H1 (cell line): ENCODE data around the gene MACROD2. TPM values are rescaled to one million over a fixed set of nuclear protein-coding genes. Genes with fewer than 3 reads are reported as not detected.

Source experiments
- CTCF ChIA-PET: fragments of 300-600 bp; sonication (Branson Sonifier 250); formaldehyde crosslinking; loops from one replicate; lab custom pipeline; 2021; ENCODE audit not compliant: partially characterized antibody; lab: Charles Lee
- POLR2A ChIA-PET: fragments of 300-600 bp; sonication (Branson Sonifier 250); formaldehyde crosslinking; loops from one replicate; lab custom pipeline; 2021; ENCODE audit warnings: inconsistent platforms; ENCODE audit not compliant: partially characterized antibody; lab: Charles Lee
- DNase-seq, 2 experiments: peaks; one replicate each; pipeline versions ENCODE4 v3.0.0 to v3.0.0-alpha.2; 2010 to 2022; ENCODE audit warnings: low spot score in 2 of 2, low read depth in 1 of 2, mixed read lengths in 1 of 2
- FAIRE-seq: peaks from 2 replicates; lab custom pipeline; 2011; peaks lifted over from hg19 to GRCh38; lab: Jason Lieb, UNC
- H2AFZ ChIP-seq: 2 replicates; pipeline ENCODE4 v1.8.1; 2012; ENCODE audit warnings: low read length, inconsistent platforms
- H2AK5ac ChIP-seq: 2 replicates; pipeline ENCODE4 v1.6.1; 2013; ENCODE audit warnings: low read depth, low read length
- H2BK120ac ChIP-seq: replicated peaks from 2 replicates; pipeline ENCODE3; 2013; ENCODE audit warnings: low read depth, low read length, inconsistent platforms
- H2BK12ac ChIP-seq: 2 replicates; pipeline ENCODE4 v1.6.1; 2013; ENCODE audit warnings: low read depth, low read length
- H2BK15ac ChIP-seq: 2 replicates; pipeline ENCODE4 v1.6.1; 2013; ENCODE audit warnings: low read length
- H2BK20ac ChIP-seq: 2 replicates; pipeline ENCODE4 v1.6.1; 2013; ENCODE audit warnings: low read length
- H2BK5ac ChIP-seq: 2 replicates; pipeline ENCODE4 v1.6.1; 2013; ENCODE audit warnings: low read depth, low read length
- H3K14ac ChIP-seq: 2 replicates; pipeline ENCODE4 v1.6.1; 2013; ENCODE audit warnings: inconsistent platforms; ENCODE audit not compliant: insufficient read length
- H3K18ac ChIP-seq: 2 replicates; pipeline ENCODE4 v1.6.1; 2013; ENCODE audit warnings: low read length; ENCODE audit errors: extremely low read depth
- H3K23ac ChIP-seq: 2 replicates; pipeline ENCODE4 v1.6.1; 2013; ENCODE audit warnings: inconsistent platforms; ENCODE audit not compliant: insufficient read length
- H3K23me2 ChIP-seq: 2 replicates; pipeline ENCODE4 v1.6.1; 2013; ENCODE audit warnings: low read depth, low read length
- H3K27ac ChIP-seq: 2 replicates; pipeline ENCODE4 v1.6.1; 2011; ENCODE audit warnings: low read depth, low read length, inconsistent platforms
- H3K27me3 ChIP-seq, 4 experiments: replicated peaks in 1 of 4; 1 replicate in 1 of 4; 2 replicates in 3 of 4; pipeline versions ENCODE4 v1.6.1 to v1.8.1; 2011 to 2013; ENCODE audit warnings: low read length in 3 of 4, mild to moderate bottlenecking in 3 of 4, inconsistent platforms in 2 of 4, mixed read lengths in 2 of 4, moderate library complexity in 1 of 4; ENCODE audit not compliant: control insufficient read depth in 3 of 4, insufficient read depth in 3 of 4; ENCODE audit errors: extremely low read depth in 1 of 4
- H3K36me3 ChIP-seq, 4 experiments: 2 replicates each; pipeline versions ENCODE4 v1.6.1 to v1.8.1; 2011 to 2013; ENCODE audit warnings: mild to moderate bottlenecking in 4 of 4, low read length in 3 of 4, moderate library complexity in 2 of 4, control low read depth in 1 of 4, inconsistent platforms in 1 of 4; ENCODE audit not compliant: insufficient read depth in 4 of 4, control insufficient read depth in 2 of 4
- H3K4ac ChIP-seq: replicated peaks from 2 replicates; pipeline ENCODE3; 2013; ENCODE audit warnings: low read length, low read depth, mixed read lengths, inconsistent platforms; ENCODE audit not compliant: insufficient read length
- H3K4me1 ChIP-seq, 4 experiments: replicated peaks in 1 of 4; 1 replicate in 1 of 4; 2 replicates in 3 of 4; pipeline versions ENCODE4 v1.6.1 to v1.8.1; 2011 to 2013; ENCODE audit warnings: low read length in 3 of 4, inconsistent platforms in 2 of 4, mixed read lengths in 1 of 4; ENCODE audit not compliant: insufficient read depth in 4 of 4, control insufficient read depth in 3 of 4
- H3K4me2 ChIP-seq, 2 experiments: 2 replicates each; pipeline versions ENCODE4 v1.6.1 to v1.8.1; 2011 to 2013; ENCODE audit warnings: low read depth in 2 of 2, low read length in 2 of 2, control low read depth in 1 of 2, inconsistent platforms in 1 of 2, mild to moderate bottlenecking in 1 of 2; ENCODE audit not compliant: insufficient read depth in 1 of 2
- H3K4me3 ChIP-seq, 4 experiments: fragments of 200-600, 300-600 bp in 1 of 4; sonication (generic), shearing (Covaris generic), sonication (Bioruptor Twin) in 1 of 4; 2 replicates each; pipeline versions ENCODE4 v1.5.1 to v1.8.1; 2011 to 2016; ENCODE audit warnings: low read length in 4 of 4, low read depth in 3 of 4, control low read depth in 2 of 4, inconsistent platforms in 2 of 4, mild to moderate bottlenecking in 2 of 4, mixed read lengths in 1 of 4, moderate library complexity in 1 of 4; ENCODE audit not compliant: insufficient read depth in 2 of 4; ENCODE audit errors: extremely low read depth in 1 of 4
- H3K56ac ChIP-seq: replicated peaks from 2 replicates; pipeline ENCODE3; 2013; ENCODE audit warnings: low read depth, mild to moderate bottlenecking, mixed read lengths, low read length, inconsistent platforms; ENCODE audit not compliant: insufficient read length
- H3K79me1 ChIP-seq: 2 replicates; pipeline ENCODE4 v1.6.1; 2013; ENCODE audit warnings: low read depth, low read length, control low read depth
- H3K79me2 ChIP-seq, 2 experiments: 2 replicates each; pipeline versions ENCODE4 v1.6.1 to v1.8.1; 2012 to 2013; ENCODE audit warnings: low read length in 2 of 2, mild to moderate bottlenecking in 2 of 2, inconsistent platforms in 1 of 2; ENCODE audit not compliant: insufficient read depth in 2 of 2, control insufficient read depth in 1 of 2
- H3K9ac ChIP-seq, 4 experiments: replicated peaks in 1 of 4; 1 replicate in 1 of 4; 2 replicates in 3 of 4; pipeline versions ENCODE4 v1.6.1 to v1.8.1; 2011 to 2013; ENCODE audit warnings: low read depth in 3 of 4, low read length in 3 of 4, control low read depth in 2 of 4, mild to moderate bottlenecking in 2 of 4, moderate library complexity in 2 of 4, inconsistent platforms in 1 of 4; ENCODE audit errors: extremely low read depth in 1 of 4
- H3K9me3 ChIP-seq, 2 experiments: 2 replicates each; pipeline versions ENCODE4 v1.6.1 to v1.8.1; 2012 to 2013; ENCODE audit warnings: mild to moderate bottlenecking in 2 of 2, moderate library complexity in 2 of 2, control low read depth in 1 of 2, inconsistent platforms in 1 of 2, low read depth in 1 of 2, low read length in 1 of 2, mixed read lengths in 1 of 2; ENCODE audit not compliant: insufficient read depth in 2 of 2
- H4K20me1 ChIP-seq, 2 experiments: replicated peaks in 1 of 2; 2 replicates each; pipeline versions ENCODE3 to v1.8.1; 2011 to 2013; ENCODE audit warnings: inconsistent platforms in 2 of 2, low read length in 2 of 2, mild to moderate bottlenecking in 1 of 2; ENCODE audit not compliant: insufficient read depth in 2 of 2, control insufficient read depth in 1 of 2
- H4K5ac ChIP-seq: 2 replicates; pipeline ENCODE4 v1.6.1; 2013; ENCODE audit warnings: low read length, low read depth, mixed read lengths, inconsistent platforms; ENCODE audit not compliant: insufficient read length
- H4K8ac ChIP-seq: 2 replicates; pipeline ENCODE4 v1.8.0; 2013; ENCODE audit warnings: mild to moderate bottlenecking, moderate library complexity, low read length, inconsistent platforms; ENCODE audit not compliant: insufficient read depth; ENCODE audit errors: extremely low read depth
- H4K91ac ChIP-seq: replicated peaks from 2 replicates; pipeline ENCODE3; 2013; ENCODE audit warnings: low read length, mixed read lengths, inconsistent platforms; ENCODE audit not compliant: insufficient read length
- ASH2L ChIP-seq: fragments of 200-600, 300-600 bp; sonication (generic); IDR thresholded peaks from one replicate; pipeline ENCODE4 v1.7.1; 2017; ENCODE audit warnings: low read length
- CHD1 ChIP-seq: IDR thresholded peaks from 2 replicates; pipeline ENCODE4 v1.6.1; 2012; ENCODE audit warnings: low read depth, low read length, improper control_type of control experiment
- CHD2 ChIP-seq: IDR thresholded peaks from 2 replicates; pipeline ENCODE4 v1.6.1; 2012; ENCODE audit warnings: low read length, improper control_type of control experiment
- CTBP2 ChIP-seq: IDR thresholded peaks from 2 replicates; pipeline ENCODE4 v1.7.0; 2011; ENCODE audit warnings: borderline replicate concordance, mild to moderate bottlenecking, moderate library complexity, mixed read lengths, low read length; ENCODE audit not compliant: insufficient read depth, insufficient read length
- EZH2 ChIP-seq: fragments of 200-600 bp; sonication (generic); IDR thresholded peaks from 2 replicates; pipeline ENCODE4 v1.7.1; 2012; ENCODE audit warnings: low read depth, mild to moderate bottlenecking, moderate library complexity, low read length, inconsistent platforms; ENCODE audit not compliant: severe bottlenecking
- KDM4A ChIP-seq: IDR thresholded peaks from one replicate; pipeline ENCODE4 v1.7.1; 2012; ENCODE audit warnings: low read depth, mild to moderate bottlenecking, moderate library complexity, low read length, inconsistent platforms; ENCODE audit not compliant: severe bottlenecking
- SP1 ChIP-seq: IDR thresholded peaks from 2 replicates; pipeline ENCODE4 v1.6.1; 2011; ENCODE audit warnings: low read depth, low read length
- SUZ12 ChIP-seq: fragments of 200-600 bp; sonication (generic); IDR thresholded peaks from 2 replicates; pipeline ENCODE4 v1.6.1; 2012; ENCODE audit warnings: mild to moderate bottlenecking, inconsistent platforms, low read length, moderate library complexity, mixed read lengths
- TBP ChIP-seq: IDR thresholded peaks from 2 replicates; pipeline ENCODE4 v1.6.1; 2011; ENCODE audit warnings: low read depth, low read length, improper control_type of control experiment
- TEAD4 ChIP-seq: IDR thresholded peaks from 2 replicates; pipeline ENCODE4 v1.6.1; 2012; ENCODE audit warnings: low read depth, low read length, inconsistent platforms, mixed read lengths
- WGBS, 2 experiments: shearing (Covaris generic) in 1 of 2; methylation state at CpG; one replicate each; pipeline versions ENCODE4 v1.1.6 to v1.1.7; 2013 to 2015; ENCODE audit warnings: low lambda C conversion rate in 2 of 2, mixed read lengths in 2 of 2, inconsistent platforms in 1 of 2, low coverage in 1 of 2, missing lambda C conversion rate in 1 of 2; ENCODE audit not compliant: insufficient replicate concordance in 2 of 2, insufficient coverage in 1 of 2, insufficient read length in 1 of 2; ENCODE audit errors: extremely low coverage in 1 of 2, missing lambda C conversion rate in 1 of 2; 5-methylcytosine and 5-hydroxymethylcytosine counted together
- polyA plus RNA-seq, 7 experiments: library from polyadenylated mRNA; depleted of rRNA in 3 of 7; stranded (reverse) in 5 of 7; unstranded in 2 of 7; fragments of >200 nt in 5 of 7; fragments of 200-250 nt in 2 of 7; gene quantifications; 1 replicate in 5 of 7; 2 replicates in 1 of 7; 4 replicates in 1 of 7; pipeline versions ENCODE4 v1.2.1 to v1.2.3, GENCODE V29; 2011 to 2013; ENCODE audit warnings: missing spikeins in 2 of 7, mixed read lengths in 2 of 7
- total RNA-seq: library from RNA; stranded (reverse); fragmentation: NEBNext Ultra II Directional; extraction: Animal tissue kit (Norgen Biotek cat#: 25700); gene quantifications from 2 replicates; pipeline ENCODE4 v1.2.1, GENCODE V29; 2021
- TF ChIP-seq, protein P1 (sequence below): IDR thresholded peaks from 2 replicates; pipeline ENCODE4 v1.6.1; 2012; ENCODE audit warnings: low read length, inconsistent platforms

MACROD2 gene
- total and polyA plus RNA-seq, 2 of the 8 experiments (the other 6 are each of a cell fraction or from before 2014, with no cell fraction given): 0.70 to 3.9 TPM

DNA sequence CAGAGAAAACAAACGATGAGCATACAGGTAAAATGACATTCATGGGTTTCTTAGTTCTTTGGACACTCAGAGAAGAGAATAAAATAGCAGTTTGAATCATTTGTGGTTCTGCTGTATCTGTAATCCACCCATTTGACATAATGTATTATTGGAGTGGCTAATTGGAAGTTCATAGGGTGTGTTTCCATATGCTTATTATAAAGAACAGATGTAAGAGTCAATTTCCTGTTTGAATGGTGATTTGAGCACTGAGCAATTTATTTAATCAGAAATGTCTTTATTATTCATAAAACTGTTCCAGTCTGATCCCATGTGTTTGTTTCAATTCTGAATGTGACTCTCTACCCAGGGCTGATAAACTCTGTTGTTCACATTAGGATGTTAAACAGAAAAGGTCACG lies 1638.8 kb downstream of the MACROD2 start:
- no peak overlapping the region for H3K4ac ChIP-seq
- no peaks in the 10 kb centered on the region; the same call in 1 of the 2 replicates for H3K23me2 ChIP-seq
- H2BK15ac ChIP-seq: no peak overlapping the region
- no peak overlapping the region for H3K4me3 ChIP-seq
- no peaks in the 10 kb centered on the region for H4K20me1 ChIP-seq
- H4K5ac ChIP-seq: no peak overlapping the region
- no peak for DNase-seq
- H3K9ac ChIP-seq: no peak overlapping the region
- no peak overlapping the region for H3K23ac ChIP-seq
- H3K27me3 ChIP-seq: no peaks in the 10 kb centered on the region
- peaks cover 0 to 18% (median 4%) of the 10 kb centered on the region in 4 experiments; a peak in 5 of 7 replicates for H3K4me1 ChIP-seq
- no peak overlapping the region for H4K91ac ChIP-seq
- H2BK12ac ChIP-seq: no peak overlapping the region
- CTCF ChIA-PET: no interaction called here
- peaks cover 5 to 8% of the 10 kb centered on the region in 2 experiments; a peak in 2 of 4 replicates for H3K9me3 ChIP-seq
- no peaks in the 10 kb centered on the region for H3K79me1 ChIP-seq
- FAIRE-seq: no peak
- H3K18ac ChIP-seq: no peak overlapping the region
- H2AK5ac ChIP-seq: no peak overlapping the region
- H3K79me2 ChIP-seq: no peaks in the 10 kb centered on the region
- POLR2A ChIA-PET: no interaction called here
- H2BK5ac ChIP-seq: no peak overlapping the region
- no peak overlapping the region for H3K56ac ChIP-seq
- no peak overlapping the region for H2BK20ac ChIP-seq
- WGBS, 2 experiments: 83% methylated on average over 2 of the region's 2 CpGs; no CpG with 5 or more reads in 1 of the 2 experiments
- H3K36me3 ChIP-seq: no peaks in the 10 kb centered on the region; a peak in 1 of 8 replicates
- no peak overlapping the region for H3K27ac ChIP-seq
- H3K4me2 ChIP-seq: no peak overlapping the region
- H4K8ac ChIP-seq: no peak overlapping the region
- H3K14ac ChIP-seq: no peak overlapping the region
- H2AFZ ChIP-seq: no peak overlapping the region
- H2BK120ac ChIP-seq: no peak overlapping the region
- TF ChIP-seq SP1 (no peak), ASH2L (no peak), CTBP2 (no peak), KDM4A (no peak), CHD1 (no peak), EZH2 (no peak), TBP (no peak), TEAD4 (no peak), SUZ12 (no peak), CHD2 (no peak)
- TF ChIP-seq, protein P1, sequence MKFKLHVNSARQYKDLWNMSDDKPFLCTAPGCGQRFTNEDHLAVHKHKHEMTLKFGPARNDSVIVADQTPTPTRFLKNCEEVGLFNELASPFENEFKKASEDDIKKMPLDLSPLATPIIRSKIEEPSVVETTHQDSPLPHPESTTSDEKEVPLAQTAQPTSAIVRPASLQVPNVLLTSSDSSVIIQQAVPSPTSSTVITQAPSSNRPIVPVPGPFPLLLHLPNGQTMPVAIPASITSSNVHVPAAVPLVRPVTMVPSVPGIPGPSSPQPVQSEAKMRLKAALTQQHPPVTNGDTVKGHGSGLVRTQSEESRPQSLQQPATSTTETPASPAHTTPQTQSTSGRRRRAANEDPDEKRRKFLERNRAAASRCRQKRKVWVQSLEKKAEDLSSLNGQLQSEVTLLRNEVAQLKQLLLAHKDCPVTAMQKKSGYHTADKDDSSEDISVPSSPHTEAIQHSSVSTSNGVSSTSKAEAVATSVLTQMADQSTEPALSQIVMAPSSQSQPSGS: no peak
